Amniotic epithelial cell (primary cell): ENCODE data around the gene IL17RA.

Experiments
- DNase-seq: peaks from one replicate; pipeline ENCODE4 v3.0.0-alpha.2; 2010; ENCODE audit warnings: low read depth

The IL17RA gene

DNA sequence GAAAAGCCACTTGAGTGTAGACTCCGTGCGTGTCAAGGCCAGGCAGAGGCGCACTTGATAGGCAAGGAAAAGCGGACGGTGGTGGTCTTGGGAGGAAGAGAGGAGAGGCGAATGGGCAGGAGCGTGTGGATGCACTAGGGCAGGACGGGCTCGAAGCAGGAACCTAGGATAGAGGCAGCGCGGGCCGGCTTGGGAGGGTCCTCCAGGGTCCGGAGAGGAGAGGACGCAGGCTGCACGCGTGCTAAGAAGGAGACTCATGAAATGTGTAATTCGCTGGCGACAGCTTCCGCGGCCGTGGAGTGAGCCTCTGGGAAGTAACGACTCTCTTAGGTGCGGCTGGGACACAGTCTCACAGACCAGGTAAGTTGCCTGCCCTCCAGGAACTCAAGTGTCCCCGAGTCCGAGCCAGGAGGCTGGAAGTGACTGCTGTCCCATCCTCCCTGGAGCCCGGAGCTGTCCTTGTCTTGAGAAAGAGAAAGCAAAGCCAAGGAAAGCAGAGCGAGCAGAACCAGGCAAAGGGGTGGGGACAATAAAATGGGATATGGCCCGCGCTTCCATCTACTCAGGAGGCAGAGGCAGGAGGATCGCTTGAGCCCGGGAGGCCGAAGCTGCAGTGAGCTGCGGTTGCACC lies 874 bp upstream of the IL17RA start:
- DNase-seq, result no peak

DNA sequence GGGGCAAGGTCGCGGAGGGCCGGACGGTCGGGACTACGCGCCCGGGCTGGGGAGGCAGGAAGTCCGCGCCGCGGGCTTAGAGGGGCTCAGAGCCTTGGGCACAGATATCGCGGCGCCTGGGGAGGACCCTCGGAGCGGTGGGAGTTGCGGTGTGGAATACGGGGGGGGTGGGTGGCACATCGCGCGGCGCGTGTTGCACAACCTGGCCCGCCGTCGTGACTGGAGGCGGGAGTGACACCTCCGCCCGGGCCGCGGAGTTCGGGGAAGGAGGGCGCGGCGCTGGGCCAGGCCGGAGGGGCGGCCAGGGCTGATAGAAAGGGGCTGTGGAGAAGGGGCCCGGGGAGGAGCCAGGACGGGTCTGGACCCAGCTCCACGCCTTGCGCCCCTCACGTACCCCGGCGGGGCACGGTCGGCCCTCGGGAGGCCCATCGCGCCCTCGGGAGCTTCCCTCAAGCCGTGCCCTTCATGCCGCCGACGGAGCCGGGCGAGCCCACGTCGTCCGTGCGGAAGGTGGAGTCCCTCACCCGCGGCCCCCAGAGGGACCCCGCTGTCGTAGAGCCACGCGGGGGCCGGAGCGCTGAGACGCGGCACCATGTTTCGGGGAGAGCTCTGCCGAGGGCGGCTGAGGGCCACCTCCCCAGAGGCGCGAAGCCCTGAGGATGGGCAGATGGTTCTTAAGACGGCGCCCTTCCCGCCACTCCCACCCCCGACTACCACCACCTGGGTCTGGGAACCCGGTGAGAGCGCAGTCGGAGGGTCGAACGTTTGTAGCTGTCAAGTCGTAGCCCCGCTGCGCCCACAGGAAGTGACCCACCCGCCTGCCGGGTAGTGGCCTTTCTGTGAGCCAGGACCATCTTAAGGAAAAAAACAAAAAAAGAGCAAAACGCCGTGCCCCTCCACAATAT lies 729 bp downstream of the IL17RA start:
- no peak for DNase-seq

DNA sequence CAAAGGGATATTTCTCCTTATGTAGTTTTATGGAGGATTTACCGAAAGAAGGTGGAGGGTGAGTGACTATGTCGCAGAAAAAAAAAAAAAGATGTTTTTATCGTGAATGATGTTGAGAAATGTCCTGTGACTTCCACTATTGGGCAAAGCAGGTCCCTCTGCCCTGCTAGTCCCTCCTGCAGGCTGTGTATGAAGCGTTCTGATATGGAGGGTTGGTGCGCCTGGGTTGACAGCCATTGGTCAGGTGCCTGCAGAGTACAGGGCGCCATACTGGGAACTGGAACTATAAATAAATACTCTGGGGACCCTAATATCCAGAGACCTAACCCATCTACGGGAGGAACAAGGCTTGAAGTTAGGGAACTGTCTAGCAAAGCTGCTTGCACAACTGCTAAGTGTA lies 1.5 kb downstream of the IL17RA start:
- no peak for DNase-seq

DNA sequence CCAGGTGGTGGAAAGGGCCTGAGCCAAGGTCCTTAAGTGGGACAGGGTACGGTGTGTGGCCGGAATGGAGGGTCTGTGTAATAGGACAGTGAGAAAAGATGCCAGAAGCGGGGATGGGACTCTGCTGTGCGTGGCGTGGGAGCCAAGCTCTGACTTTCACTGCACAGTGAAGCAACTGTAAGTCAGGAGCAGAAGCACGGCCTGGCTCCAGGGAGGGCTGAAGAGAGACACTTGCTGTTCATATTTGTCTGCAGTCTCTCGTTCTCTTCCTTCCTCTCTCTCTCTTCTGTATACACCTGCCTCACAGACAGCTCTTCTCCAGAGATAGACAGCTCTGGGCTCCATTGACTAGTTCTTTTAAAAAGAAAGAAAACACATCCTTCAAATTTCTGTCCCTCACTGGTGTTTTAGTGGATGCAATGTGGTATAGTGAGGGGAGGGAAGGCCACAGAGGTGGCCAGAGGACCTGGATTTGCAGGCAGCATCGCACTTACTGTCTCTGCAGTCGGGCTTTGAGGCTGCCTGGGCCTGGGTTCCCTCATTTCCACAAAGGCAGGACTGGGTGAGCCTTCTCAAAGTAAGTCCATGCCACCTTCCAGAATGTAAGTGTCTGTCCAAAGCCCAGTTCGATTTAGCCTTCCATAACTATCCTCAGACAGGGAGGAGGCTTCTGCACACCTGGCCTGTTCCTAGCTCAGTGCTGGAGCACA lies 2.1 kb downstream of the IL17RA start:
- no peak for DNase-seq

DNA sequence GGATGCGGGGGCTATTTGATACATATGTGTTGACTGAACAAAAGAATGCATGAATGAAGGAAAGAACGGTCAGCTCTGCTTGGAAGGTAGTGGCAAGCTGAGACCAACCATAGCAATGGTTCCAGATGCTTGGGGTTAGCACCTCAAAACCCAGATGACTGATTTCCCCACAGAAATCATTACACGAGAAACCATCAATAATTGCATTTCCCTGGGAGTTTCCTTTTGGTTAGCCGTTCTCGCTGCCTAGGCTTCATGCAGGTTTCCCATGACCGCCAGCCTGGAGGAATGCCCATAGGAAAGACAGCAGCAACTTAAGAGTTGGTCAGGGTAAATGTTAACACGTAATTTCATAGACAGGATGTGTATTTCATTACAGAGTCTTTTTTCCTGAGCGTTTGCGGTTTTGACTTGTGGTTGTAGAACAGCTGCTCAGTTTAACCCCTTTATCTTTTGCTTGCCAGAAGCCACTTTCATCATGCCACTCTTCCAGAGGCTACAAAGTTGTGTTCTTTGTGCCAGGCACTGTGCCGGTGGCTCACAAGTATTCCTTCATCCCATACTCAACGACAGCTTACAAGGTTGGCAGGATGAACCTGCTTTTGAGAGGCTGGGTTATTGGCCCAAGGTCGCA lies 2.8 kb downstream of the IL17RA start:
- peak; percentile 90 for DNase-seq

DNA sequence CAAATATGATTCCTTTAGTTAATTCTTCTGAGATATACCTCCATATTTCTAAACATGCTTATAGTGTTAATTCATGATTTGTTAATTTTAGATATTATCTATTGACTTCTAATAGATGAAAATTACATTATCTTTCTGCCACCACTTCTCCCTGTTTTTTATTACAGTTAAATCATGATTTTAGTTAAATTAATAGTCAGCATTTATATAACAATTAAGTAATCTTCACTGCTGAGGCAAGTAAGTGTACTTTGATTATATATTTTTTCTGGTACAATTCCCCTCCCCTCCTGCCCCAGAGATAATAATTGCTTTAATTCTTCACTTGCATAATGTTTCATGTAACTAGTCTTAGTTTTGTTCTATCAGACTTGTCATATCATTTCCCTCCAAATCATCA lies 5.8 kb downstream of the IL17RA start:
- DNase-seq, result no peak

DNA sequence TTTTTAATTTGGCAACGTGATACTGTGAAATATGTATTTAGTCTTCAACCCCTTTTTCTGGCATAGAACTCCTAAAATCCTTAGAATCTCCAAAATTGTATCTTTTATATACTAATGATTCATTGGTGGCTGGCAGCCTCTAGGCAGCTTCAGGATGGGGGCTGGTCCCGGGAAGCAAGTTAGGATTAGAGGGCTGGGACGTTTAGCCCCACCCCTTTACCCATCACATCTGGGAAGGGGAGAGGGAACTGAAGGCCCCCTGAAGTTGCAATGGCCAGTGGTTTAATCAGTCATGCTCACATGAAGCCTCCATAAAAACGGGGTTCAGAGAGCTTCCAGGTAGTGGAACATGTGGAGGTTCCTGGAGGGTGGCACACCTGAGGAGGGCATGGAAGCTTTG lies 7.1 kb downstream of the IL17RA start:
- DNase-seq, result no peak

DNA sequence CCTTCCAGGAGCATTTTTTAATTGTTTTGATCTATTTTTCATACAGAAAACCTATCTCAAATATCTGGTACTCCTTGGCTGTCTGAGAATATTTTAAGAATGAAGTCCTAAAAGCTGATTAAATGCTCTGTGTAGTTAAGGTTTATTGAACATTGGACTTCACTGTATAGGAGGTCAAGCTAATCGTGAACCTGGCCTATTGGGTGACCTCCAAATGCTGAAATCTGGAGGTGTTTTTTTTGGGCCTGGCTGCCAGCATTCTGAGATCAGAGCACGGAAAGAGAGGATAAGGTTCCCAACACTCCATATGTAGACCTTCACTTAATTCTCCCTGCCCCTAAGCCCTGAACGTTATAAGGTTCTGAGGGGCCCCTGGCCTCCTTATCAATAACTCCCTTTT lies 8.3 kb downstream of the IL17RA start:
- no peak for DNase-seq

DNA sequence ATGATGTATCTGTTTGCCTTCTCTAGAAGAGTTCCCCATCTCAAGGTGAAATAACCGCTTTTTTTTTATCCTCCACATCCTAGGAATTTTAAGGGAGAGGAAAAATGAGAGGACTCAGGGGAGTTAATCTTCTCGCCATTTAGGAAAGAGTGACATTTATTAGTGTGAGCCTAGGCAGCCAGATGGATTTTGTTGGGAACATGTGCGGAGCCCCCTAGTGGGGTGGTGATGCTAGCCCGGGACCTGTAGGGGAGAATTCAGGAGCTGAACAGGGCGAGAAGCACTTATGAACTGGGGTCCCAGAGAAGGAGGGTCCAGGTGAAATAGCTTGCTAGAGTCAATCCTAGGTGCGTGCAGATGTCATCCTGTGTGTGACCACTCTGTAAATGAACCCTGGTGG lies 10.7 kb downstream of the IL17RA start:
- no peak for DNase-seq

DNA sequence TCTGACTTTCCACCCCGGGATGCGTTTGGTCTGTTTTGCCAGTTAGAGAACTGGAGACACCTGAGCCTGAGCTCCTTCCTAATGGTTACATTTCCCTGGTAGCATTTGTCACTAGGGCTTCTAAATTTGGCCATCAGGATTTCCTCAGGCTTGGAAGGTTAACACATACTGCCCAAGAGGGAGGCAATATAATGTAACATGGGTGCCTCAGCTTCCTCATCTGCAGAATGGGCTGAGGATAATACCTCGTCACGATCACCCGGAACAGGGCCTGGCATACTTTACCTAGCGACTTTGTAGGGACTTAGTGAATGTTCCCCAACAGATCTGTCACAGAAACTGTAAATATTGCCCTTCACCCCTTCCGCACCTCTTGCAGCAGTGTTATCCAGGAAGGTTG lies 11.3 kb downstream of the IL17RA start:
- DNase-seq, result no peak

DNA sequence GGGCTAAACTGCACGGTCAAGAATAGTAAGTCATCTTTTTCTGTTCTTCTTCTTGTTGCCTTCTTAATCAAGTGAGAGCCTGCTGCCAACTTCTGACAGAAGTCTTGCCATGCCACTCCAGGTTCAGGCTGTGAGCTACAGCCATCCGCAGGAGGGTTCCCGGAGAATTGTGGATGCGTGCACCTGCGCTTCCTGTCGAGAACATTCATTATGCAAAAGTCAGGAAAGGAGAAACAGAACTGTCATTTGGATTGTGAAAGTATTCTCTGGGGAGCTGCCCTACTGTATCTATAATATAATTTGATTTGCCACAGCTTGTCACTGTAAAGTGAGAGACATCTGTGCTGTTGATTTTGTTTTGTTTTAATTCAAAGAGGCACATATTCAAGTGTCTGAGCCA lies 12.3 kb downstream of the IL17RA start:
- no peak for DNase-seq

DNA sequence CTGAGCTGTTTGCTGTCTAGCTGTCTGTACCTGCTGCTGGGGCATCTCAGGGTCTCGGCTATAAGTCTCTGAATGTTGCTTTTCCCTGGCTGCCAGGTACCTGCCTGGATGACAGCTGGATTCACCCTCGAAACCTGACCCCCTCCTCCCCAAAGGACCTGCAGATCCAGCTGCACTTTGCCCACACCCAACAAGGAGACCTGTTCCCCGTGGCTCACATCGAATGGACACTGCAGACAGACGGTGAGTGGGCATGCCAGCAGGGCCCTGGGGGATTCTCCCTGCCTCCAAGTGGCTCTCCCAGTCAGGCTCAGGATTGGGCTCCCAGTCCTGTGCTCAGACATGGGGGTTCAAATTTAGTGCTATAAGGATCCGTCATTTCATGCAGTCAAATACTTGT lies 12.9 kb downstream of the IL17RA start:
- DNase-seq, result no peak

DNA sequence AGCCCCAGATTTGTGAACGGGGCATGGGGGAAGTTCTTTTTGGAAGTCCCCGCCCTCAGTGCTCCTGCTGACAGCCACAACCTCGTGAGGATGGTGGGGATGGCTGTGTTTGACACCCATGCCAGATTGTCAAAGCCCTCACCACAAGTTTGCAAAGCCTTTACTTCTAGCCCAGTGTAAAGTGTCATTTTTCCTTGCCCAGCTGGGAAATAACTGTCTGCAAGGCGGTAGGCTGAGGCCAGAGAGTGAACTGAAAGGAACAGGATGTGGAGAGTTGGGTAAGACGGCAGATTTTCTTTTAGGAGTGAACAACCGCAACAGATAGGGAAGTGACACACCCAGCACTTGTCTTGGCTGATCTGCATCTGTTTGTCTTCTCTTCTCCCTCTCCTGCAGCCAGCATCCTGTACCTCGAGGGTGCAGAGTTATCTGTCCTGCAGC lies 13.6 kb downstream of the IL17RA start:
- peak; percentile 48 for DNase-seq

DNA sequence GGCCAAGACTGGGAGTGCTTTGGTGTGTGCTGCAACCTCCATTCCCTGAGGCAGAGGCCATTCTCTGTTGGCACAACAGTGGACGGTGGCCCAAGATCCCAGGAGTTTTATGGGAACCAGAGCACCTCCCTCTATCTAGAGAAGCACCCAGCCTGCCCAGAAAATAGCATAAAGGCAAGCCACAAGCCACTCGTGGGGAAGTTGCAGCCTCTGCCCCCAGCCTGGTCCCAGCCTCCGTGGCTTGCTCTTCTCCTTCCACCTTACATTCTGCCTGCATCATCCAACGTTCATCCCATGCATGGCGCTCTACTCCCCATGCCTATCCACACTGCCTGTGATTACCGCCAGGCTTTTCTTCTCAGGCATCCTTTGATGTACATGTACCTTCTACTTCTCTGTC lies 15.8 kb downstream of the IL17RA start:
- DNase-seq, result no peak

DNA sequence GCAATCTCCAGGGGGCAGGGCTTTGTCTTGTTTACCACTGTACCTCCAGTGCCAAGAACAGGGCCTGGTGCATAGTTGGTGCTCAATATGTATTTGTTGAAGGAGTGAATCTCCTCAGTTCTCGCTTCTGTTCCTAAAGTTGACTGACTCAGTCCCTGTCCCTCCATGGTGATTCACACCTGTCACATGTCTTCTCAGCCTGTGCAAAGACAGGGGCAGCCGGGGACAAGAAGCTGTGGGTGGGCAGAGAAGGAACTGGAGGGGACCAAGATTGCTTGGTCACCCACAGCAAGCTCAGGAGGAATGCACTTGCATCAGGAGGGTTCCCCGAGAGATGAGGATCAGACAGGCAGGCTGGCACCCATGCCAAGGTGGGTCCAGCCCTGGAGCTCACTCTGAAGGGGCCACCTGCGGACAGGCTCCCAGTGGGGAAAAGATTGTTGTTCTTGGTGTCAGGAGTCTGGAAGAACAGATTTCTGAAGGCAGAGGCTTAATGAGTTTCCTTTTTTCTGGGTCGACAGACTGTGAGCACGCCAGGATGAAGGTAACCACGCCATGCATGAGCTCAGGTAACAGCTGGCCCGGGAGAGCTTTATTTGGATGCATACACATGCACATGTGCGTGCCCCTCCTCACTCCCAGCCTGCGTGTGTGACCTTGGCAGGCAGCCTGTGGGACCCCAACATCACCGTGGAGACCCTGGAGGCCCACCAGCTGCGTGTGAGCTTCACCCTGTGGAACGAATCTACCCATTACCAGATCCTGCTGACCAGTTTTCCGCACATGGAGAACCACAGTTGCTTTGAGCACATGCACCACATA lies 16.9 kb downstream of the IL17RA start:
- DNase-seq, result no peak

DNA sequence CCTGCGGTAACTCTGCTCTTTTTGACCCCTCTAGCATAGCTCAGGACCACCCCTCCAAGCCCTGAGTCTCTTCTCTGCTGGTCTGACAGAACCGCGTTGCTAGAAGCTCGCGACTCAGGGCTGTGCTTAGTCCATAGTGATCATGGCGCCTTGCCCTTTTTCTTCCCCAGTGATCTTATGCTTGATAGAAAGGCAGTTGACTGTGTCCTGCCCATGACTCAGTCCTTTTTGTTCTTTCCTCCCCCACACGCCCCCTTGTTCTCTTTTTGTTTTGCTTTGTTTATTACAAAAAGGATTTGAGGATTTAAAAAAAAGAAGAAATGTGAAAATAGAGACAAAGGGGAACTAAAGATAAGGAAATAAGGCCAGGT lies 17.5 kb downstream of the IL17RA start:
- peak; percentile 15 for DNase-seq

DNA sequence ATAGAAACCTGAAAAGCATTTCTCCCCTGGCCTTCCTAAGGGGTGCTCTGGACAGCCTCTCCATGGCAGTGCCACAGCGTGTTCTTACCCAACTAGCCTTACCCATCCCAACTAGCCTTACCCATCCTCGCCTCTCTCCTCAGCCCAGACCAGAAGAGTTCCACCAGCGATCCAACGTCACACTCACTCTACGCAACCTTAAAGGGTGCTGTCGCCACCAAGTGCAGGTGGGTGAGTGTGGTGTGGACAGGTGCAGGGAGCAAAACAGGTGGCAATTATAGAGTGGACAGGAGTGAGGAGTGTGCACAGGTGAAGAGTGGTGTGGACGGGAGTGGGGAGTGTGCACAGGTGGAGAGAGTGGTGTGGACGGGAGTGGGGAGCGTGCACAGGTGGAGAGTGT lies 18.6 kb downstream of the IL17RA start:
- DNase-seq, result no peak

DNA sequence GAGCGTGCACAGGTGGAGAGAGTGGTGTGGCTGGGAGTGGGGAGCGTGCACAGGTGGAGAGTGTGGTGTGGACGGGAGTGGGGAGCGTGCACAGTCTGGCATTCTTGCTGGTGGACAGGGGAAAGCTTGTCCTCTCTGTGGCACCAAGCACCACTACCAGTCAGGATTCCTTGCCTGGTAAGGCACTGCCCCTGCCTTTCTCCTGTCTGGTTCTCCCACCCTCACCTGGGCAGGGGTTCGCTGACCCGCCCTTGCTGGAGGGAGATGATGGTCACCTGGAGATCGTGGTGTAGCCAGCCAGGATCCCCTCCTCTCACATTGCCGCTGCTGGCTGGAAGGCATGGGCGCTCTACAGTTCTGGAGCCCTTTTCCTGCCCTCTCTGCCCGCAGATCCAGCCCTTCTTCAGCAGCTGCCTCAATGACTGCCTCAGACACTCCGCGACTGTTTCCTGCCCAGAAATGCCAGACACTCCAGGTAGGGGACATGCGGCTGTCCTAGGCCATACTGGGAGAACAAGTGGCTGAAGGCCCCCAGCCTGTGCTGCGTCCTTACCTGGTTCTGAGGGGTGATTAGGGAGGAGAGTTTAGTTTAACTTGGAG lies 19.6 kb downstream of the IL17RA start:
- DNase-seq, result no peak

DNA sequence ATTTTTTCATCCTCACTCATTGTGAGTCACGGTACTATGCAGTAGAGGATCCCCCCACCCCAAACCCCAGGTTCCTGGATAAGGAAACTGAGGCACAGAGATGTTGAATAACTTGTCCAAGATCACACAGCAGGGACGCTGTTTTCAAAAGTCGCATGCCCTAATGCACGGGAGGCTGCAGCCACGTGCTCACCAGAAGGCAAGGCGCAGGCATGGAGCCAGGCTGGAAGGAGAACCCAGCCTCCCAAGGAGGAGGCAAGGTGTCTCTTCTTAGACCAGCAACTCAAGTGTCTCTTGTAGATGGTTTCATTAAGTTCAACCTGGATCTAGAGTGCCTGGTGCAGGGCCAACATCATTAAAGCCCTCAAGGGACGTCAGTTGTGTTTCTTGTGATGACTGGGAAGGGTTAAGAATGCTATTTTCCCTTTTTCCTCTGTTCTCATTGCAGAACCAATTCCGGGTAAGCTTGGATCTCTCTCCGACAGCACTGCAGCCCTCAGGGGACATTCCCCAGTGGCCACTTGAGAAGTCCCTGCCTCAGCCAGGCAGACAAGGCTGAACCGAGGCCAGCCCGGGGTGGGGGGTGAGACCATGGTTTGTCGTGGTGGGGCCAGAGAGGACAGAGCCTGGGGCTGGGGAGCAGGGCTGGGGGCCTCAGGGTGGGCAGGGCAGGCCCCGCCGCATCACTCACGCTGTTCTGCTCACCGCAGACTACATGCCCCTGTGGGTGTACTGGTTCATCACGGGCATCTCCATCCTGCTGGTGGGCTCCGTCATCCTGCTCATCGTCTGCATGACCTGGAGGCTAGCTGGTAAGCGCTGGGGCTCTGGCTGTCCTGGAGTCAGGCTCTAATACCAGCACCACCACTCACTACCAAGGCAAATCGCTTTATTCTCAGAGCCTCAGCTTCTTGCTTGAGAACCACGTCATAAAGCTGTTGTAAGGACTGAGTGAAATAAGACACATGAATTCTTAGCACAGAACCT lies 20.6 kb downstream of the IL17RA start:
- DNase-seq, result no peak

DNA sequence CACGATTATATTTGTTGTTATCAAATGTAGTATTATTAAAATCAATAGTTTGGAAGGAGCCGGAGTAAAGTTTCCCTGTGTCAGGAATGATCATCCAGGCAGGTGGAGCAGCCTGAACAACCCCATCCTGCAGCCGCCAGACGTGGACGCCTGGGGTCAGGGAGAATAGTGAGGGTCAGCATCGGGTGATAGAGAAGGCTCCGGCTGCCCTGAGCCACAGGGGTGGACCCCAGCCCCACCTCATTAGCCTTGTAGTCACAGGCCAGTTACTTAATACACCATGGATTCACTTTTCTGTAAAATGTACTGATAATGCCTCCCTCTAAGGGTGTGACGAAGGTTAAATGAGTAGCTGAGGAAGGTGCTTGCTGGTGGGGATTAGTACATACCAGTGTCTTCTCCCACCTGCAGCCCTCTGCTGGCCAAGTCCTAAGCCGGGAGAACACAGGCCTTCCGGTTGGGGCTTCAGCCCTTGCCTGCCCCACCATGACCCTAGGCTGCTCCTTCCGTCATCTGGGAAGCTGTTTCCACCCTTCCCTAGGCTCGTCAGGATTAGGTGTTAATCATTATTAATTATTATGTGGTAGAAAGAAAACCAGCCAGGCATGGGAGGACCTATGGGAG lies 21.5 kb downstream of the IL17RA start:
- DNase-seq, result no peak
